Stimulated activated naive CD8-positive, alpha-beta T cell treated with anti-CD3 and anti-CD28 coated beads, Interleukin-15, Interleukin-2, amounts not matched to agents 100 U/mL and 50 U/mL, for 24 hours (primary cell): ENCODE data around the gene TOM1L2.

Source experiments
- ATAC-seq: fragments of 150-1000 bp; cut with Tn5 transposase; one replicate; pipeline ENCODE4 v1.10.0; 2021
- DNase-seq: peaks from one replicate; pipeline ENCODE4 v3.0.0; 2021

Gene TOM1L2

DNA sequence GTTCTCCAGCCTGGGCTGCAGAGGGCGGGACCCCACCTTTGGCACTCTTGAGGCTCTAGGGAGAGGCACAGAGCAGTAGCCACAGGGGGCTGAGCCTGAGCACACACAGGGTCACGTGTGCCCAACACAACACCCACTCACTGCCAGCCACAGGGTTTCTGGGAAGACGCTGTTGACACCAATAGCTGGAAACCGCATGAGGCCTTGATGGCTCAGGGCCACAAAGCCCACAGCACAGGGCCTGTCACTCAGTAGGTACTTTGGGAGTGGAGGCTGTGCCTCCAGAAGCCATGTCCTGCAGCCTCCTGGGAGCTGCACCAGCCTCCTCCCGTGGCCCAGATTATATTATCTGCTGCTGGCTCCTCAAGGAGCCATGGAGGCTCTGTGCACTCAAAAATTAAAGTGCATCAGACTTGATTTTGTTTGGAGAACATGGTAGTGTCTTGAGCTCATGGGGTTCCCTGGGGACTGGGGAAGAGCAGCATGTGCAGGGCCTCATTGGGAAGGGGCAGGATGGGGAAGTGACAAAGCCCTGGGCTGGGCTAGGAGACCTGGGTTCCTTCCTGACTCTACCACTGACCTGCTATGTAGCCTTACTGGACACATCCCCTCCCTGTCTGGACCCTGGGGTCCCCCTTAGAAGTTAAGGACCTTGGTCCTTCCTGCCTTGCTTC lies 122.9 kb downstream of the TOM1L2 start:
- peak; percentile 77 for ATAC-seq

DNA sequence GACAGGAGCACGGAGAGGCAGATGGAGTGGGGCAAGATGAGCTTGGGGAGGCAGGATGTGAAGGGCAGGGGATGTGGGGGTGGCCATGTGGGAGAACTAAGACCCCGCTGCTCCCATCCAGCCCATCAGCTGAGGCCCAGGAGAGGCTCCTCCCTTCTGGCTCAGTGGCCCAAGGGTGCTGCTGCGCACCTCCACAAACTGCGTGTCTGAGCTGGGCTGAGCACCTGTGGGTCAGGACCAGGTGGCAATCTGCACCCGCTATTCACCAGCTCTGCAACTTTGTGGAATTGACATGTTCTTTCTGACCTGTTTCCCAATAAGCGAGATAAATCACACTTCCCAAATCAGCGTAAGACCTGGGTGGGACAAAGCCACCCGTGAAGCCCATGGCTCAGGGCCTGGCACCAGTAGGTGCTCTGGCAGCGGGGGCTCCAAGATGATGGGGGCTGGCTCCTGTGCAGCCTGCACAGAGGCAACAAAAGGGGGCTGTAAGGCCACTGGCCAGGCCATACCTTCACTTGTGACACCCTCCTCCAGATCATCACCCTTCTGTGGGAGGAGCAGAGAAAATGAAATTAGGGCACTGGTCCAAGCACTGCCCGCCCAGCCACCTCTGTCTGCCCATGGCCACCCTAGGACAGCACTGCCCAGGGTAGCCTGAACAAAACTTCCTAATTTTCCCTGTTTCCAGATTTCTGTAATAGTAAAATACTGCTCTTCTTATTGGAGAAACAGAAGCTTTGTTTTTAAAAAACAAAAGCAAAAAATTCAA lies 123.7 kb downstream of the TOM1L2 start:
- ATAC-seq = no peak

More for the DNA sequence above, 122.9 kb downstream of the TOM1L2 start:
- DNase-seq = peak; percentile 90

DNA sequence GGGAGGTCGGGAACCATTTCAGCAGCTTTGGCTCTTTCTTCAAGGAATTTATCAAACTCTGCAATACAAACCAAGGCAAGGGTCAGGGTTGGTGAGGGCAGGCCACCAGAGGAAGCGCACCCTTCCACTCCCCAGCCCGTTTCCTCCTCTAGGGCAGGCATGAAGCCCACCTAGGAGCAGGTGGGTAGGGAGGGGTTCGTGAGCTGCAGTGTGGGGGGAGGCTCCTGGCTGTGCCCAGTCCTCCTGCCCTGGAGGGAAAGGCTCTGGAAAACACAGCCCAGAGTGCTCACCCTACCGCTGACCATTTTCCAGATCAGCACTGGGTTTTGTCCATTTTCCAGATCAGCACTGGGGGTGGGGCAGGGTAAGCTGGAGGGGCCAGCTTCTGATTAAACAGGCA lies 124.5 kb downstream of the TOM1L2 start:
- ATAC-seq = no peak

More for the DNA sequence above, 123.7 kb downstream of the TOM1L2 start:
- peak; percentile 6 for DNase-seq

DNA sequence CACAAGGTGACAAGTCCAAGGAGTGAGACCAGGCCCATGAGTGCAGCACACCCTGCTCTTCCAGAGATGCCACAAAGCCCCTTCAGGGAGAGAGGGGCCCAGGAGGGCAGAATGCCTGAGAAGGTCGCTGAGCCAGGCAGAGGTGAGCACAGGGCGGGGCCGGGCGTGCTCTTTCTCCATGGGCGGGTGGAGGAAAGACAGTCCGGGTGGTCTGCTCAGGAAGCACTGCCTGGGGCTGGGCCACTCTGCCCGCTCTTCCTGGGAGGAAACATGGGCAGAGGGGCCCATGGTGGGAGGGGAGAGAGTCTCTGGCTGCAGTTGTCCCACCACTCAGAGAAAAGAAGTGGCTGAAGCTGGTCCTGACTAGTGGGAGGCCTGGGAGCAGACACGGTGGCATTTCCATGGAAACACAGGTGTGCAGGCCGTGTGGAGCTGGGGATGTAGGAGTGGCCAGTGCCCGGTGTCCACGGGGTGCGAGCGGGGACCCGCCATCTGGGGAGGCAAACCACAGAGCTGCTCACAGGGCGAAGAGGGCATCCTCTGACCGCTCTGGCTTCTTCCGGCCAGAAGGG lies 125.0 kb downstream of the TOM1L2 start:
- ATAC-seq (no peak), DNase-seq (no peak)

More for the DNA sequence above, 124.5 kb downstream of the TOM1L2 start:
- peak; percentile 2 for DNase-seq

DNA sequence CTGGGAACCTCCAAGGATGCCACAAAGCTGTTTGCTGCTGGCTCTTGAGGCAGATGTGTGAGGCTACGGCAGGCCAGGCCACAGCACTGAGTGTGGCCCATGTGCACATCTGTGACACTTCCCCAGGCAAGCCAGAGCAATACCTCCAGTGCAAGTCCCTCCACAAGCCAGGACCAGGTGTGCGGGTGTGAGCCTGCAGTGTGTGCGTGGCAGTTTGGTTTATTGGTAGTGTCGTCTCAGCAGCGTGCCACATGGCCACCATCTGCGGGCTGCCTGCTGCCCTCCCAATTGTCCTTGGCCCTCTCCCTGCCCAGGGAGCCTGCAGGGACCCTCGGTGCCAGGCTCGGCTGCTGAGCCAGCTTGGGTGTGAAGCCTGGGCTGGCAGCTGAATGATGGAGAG lies 125.6 kb downstream of the TOM1L2 start:
- ATAC-seq = no peak
- DNase-seq = peak; percentile 4

DNA sequence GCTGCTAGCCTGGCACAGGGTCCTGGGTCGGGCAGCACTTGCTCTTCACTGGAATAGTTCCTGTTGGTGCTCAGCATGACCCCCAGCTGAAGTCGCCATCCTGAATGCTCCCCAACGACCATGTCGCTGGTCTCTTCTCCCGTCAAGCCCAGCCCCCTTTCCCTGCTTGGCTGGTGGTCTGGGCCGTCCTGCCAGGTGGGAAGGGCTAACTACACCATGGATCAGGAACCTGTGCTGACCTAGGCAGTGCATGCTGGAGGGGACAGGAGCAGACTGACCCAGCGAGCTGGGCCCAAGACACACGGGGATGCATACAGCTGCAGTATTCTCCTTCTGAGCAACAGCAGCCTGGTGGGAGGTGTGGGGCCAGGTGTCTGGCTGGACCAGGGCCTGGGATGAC lies 126.2 kb downstream of the TOM1L2 start:
- no peak for ATAC-seq
- peak; percentile 3 for DNase-seq

DNA sequence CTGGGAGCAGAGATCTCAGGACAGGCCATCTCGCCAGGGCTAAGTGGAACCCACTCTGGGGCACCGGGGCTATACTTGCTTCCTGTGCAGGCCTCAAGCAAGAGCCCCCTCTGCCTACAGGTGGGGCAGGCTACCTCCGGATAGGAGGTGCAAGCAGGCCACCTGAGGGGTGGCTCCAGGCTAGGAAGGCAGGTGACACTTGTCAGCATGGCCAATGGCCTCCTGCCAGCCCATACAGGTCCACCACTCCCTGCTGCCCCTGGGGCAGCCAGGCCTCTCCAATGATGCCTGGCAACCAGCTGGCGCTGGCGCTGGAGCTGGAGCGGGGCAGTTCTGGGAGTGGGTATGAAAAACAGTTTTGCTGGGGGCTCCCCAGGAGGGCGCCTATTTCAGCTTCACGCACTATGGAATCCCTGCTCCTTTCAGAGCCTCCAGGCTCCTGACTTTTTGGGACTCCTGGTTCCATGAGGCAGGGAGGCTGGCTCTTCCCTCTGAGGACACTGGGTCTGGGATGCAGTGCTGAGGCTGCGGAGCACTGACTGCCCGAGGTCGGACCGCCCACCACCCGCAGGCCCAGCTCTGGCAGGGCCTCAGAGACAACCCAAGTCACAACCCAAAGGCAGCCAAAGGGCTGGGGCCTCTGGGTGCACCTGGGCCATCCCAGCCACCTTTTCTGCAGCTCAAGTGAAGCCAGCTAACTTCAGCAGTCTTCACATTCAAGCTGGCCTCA lies 127.0 kb downstream of the TOM1L2 start:
- no peak for ATAC-seq
- peak; percentile 3 for DNase-seq

DNA sequence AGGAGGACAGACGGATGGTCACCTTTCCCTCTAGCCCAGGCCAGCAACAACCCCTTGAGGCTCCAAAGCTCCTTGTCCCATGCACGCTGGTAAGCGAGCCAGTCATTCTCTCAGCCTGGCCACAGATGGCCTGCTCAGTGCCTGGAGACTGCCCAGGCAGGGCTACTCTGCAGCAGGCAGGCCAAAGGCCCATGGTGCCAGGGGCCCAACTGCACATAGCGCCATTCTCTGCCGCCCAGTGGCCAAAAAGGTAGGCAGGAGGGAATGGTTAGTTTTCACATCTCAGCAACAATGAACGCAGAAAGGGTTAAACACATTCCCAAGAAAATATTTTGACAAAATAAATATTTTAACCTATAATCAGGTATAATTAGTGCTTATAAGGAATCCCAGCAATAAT lies 127.7 kb downstream of the TOM1L2 start:
- no peak for ATAC-seq
- peak; percentile 2 for DNase-seq

DNA sequence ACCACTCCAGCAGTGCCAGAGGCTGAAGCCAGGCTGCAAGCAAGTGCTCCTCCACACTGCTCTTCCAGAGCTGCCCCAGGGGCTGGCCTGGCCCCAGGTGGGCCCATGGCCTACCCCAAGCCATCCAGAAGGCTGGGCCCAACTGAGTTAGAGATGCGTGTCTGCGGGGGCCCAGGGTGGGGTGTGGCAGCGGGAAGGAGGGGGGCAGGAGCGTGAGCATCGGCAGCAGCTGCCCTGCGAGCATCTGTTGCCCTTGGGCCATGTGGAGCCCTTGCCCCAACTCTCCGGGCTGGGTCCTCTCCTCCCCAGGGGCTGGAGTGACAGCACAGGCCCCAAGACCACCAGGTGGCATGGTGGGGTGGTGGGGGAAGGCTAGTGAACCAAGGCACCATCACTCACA lies 128.1 kb downstream of the TOM1L2 start:
- ATAC-seq (no peak), DNase-seq (no peak)

DNA sequence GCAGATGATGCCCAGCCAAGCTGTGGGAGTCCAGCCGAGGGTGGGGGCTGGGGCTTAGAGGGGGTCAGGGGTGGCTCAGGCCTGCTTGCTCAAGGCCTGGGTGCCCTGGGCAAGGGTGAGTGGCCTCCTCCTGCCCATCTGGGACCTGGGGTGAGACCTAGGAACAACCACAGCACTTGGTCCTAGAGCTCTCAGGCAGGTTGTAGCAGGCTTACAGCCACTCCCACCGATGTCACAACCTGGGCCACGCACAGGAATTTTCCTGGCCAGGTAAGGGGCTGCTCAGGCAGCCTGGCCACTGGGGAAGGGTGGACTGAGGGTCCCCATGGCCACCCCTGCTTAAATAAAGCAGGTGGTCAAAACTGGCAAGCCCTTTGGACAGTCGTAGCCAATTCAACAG lies 129.1 kb downstream of the TOM1L2 start:
- ATAC-seq (no peak), DNase-seq (no peak)

DNA sequence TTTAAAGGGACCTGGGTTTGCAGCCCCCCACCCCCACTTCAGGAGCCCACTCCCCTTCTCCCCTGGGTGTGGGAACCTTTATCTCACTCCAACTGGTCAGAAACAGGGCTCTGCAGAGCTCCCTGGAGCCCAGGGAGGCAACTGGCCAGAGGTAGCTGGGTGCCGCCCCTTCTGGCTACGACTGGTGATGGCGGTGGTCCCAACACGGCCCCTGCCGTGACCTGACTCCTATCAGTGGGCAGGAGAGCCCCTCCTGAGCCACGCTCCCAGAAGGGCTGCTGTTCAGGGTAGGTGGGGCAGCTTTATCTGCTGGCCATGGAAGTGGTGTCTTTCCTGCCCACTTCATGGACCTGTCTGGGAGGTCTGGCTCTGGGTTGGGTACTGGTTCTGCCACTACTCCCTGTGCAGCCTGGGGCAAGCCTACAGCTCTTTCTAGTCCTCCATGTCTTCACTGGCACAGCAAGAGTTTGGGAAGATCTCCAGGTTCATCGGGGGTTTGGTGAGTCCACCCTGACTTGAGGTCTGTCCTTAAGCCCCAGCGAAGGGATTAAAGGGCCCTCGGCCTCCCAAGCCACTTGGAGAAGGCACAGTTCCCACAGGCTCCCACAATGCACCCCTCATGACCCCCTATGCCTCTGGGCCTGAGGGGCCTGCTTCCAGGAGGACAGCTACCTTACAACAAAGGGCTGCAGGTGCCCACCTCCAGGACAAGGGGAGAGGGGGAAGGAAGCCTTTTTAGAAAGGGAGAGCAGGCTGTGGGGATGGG lies 129.9 kb downstream of the TOM1L2 start:
- no peak for DNase-seq
- no peak for ATAC-seq

DNA sequence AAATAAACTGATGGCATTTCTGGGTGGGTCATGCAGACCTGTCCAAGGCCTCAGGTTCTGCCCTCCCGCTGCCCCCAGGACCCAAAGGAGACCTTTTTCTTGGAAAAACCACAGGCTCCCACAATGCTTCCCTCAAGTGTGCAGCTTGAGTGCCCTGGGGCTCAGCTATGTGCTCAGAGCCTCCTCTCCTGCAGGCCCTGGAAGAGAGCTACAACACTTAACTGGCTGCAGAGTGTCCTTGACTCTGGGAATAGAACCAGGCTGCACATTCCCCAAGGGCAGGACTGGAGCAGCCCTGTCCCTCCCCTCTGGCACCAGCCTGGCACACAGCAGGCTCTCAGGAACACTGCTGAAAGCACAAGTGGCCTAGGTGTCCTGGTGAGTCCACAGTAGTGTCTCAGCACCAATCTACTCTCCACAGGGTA lies 130.6 kb downstream of the TOM1L2 start:
- no peak for ATAC-seq
- no peak for DNase-seq

DNA sequence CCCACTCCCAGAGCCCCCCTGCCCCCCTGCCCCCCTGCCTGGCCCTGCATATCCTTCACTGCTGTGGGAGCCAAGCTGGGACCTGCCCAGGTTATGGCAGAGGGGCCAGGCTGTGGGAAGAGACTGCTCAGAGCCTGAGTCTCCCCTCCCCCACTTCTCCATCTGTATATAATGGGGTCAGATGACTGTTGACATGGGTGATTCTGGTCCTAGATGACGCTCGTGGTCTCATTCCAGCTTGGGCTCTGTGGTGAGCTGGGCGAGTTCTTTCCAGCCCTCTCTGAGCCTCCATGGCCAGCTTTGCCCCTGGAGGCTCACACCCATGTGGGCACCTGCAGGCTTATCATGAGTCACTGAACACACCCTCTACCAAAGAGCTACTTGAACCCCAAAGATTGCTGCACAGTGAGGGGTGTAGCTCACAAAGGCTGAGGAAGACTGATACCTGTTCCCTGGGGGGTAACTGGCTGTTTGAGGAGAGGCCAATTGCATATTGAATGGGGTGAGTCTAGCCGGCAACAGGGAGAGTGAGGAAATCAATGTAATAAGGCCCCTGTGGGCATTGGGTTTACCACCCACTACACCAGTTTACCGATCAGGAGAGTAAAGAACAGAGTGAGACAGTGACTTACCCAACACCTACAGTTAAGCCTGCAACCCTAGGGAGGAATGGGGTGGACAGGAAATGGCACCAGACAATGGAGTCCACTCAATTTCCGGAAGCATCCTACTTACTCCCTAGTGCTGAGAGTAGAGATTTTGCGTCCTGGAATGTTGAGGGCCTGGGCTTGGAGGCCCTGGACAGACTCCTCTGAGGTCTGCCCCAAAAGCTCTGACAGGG lies 131.2 kb downstream of the TOM1L2 start:
- DNase-seq = no peak
- no peak for ATAC-seq

DNA sequence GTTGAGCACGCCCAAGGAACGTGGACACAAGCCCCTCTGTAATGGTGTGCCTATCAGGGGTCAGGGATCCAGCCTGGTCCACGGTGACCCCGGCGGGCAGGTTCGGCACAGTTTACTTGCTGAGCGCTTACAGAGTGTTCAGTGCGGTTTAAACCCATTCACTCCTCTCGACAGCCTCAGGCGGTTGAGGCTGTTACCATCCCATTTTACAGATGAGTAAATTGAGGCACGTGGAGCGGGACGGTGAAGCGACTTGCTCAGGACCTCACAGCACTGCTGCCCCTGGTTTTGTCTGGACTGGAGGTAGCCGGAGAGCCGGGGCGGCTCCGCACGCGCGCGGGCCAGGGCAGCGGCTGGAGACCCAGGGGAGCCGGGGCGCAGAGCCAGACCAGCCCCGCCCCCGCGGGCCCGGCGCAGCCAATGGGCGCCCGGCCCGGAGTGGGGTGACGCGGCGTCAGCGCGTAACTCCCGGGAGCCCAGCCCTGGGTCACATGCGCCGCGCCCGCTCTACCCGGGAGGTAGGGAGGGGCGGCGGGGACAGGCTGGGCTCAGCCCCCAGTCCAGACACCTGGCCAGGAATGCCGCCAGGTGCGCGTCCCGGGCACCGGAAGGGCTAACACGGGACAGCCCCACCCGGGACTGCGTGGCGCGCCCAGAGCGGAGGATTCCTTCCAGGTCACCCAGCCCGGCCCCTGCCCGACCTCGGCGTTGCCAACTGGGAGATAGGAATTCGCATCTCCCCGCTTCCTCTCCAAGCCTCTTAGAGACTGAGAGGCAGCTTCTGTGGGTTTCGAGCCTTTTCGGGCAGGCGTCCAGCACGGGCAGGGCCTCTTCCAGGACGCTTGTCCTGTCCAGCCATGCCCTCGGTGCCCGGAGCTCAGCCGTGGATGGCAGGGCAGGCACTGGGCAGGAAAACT lies 132.2 kb downstream of the TOM1L2 start:
- DNase-seq = peak; percentile 89
- peak; percentile 76 for ATAC-seq

DNA sequence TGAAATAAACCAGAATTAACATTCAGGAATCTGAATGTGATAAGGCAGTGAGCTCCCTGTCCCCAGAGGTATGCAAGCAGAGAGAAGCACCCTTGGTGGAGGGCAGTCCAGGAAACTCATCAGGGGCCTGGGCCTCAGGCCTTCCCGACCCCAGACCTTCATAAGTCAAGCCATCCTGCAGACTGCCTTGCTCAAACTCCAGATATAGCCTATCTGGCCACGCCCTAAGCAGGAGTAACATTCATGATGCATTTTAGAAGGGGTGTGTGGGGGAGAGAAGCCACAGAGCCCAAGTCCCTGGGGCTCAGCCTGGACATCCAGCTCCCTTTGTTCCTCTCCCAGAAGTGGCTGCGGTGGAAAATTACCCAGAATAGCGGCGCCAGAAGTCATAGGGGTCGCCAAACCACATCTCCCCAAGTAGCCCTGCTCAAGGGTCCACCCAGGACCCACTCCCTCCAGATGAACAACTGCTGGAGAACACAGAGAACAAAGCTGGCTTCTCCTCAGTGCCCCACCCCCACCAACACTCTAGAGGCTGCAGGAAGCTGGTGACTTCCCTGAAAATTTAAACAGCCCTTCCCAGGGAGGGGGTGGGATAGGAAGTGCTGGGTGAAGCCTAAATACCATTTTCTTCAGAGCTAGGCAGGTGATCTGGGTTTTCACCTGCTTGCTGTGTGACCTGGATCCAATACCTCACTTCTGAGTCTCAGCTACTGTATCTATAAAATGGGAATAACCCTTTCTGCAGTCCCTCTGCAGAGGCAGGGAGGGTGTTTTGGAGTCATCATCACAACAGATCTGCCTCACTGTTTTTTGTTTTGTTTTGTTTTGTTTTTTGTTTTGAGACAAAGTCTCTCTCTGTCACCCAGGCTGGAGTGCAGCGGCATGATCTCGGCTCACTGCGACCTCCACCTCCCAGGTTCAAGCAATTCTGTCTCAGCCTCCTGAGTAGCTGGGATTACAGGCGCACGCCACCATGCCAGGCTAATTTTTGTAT lies 133.9 kb downstream of the TOM1L2 start:
- DNase-seq (no peak), ATAC-seq (no peak)

DNA sequence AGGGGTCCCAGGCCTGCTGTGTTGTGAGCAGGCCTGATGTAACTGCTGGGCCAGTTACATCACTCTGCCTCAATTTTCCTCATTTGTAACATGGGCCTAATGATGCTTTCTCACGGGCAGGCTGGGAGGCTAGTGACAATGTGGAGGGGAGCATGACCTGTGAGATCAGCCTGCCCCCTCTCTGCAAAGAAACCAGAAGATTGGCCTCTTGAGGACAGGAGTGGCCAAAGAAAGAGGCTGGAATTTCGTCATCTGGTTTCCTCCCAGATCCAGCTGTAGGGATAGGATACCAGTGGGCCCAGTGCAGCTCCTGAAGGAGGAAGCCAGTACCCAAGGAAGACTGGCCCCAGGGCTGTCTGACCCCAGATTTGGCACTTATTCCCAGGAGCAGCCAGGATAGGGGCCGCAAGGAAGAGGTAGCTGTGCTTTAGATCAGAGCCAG lies 134.8 kb downstream of the TOM1L2 start:
- DNase-seq = no peak
- ATAC-seq = no peak

DNA sequence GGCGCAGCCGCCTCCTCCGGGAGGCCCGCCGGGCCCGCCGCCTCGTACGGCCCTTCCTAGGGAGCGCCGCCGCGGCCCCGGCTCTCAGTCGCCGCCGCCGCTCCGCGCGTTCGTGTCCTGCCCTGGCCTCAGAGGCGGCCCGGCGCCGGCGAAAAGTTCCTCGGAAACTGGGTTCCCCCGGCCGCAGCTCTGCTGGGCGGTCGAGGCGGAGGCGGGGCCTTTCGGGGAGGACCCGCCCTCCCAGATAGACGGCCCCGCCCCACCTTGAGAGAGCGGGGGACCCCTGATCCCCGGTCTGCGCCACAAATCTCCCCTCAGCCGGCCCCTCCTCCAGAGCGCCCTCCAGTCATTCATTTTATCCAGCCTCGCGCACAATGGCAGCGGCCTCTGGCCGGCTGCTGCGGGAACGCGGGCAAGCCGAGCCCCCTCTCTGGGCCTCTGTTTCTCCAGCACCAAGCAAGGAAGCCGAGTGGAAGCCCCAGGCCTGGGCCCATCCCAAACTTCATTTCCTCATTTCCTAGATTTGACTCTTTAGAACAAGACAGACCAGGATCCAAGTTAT lies 135.3 kb downstream of the TOM1L2 start, which contains the start of gene SREBF1:
Gene SREBF1, minus strand, starts transcription at position 169 of the 562 bp plus-strand sequence. CDS start 169 bp downstream, outside the sequence.
- ATAC-seq (peak; percentile 33), DNase-seq (peak; percentile 85)

DNA sequence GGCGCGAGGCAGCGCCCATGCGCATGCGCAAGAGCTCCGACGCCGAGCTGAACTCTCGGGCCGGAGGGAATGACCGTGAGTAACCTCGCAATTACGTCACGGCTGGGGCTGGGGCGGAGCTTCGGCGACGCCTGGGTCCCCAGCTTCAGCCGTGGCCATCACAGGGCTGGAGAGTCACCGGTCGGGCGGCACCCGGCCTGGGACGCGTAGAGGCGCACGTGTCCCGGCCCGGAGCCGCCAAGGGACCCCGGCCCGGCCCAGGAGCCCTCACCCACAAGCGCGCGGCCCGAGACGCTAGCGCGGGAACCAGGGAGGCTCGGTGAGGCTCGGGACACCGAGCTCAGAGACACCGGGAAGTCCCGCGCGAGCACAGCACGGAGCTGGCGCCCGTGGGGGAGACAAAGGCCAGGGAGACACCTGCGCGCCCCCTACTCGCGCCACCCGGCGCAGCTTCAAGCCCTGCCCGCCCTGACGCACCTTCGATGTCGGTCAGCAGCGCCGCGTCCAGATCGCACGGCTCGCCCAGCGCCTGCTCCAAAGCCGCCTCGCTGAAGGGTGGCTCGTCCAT lies 135.9 kb downstream of the TOM1L2 start:
- ATAC-seq (peak; percentile 67), DNase-seq (peak; percentile 99)
